H54 (cell line): ENCODE data around the gene CASP8.
"Not testable (repeated sequence)": the region's sequence is repeated elsewhere in the genome, so short reads cannot be mapped to it uniquely, and the experiment has no call there.

Experiments used
- DNase-seq: peaks from one replicate; pipeline ENCODE4 v3.0.0; 2011; ENCODE audit warnings: low spot score, mixed read lengths; ENCODE audit not compliant: insufficient read length
- FAIRE-seq: peaks from 3 replicates; lab custom pipeline; 2011; peaks lifted over from hg19 to GRCh38; lab: Jason Lieb, UNC
- POLR2A ChIP-seq: IDR thresholded peaks from 2 replicates; pipeline ENCODE4 v1.6.1; 2011; ENCODE audit warnings: low read depth, mild to moderate bottlenecking, low read length

CASP8 gene

GRCh38 chr2:201298462-201299052, 38.2 kb downstream of the CASP8 start:
- no peak for TF ChIP-seq POLR2A
- no peak for DNase-seq
- no peak for FAIRE-seq

GRCh38 chr2:201299929-201300328, 39.6 kb downstream of the CASP8 start:
- DNase-seq, FAIRE-seq: not testable (repeated sequence)

GRCh38 chr2:201307876-201308275, 47.5 kb downstream of the CASP8 start:
- no peak for DNase-seq
- no peak for TF ChIP-seq POLR2A
- no peak for FAIRE-seq

GRCh38 chr2:201308914-201309313, 48.6 kb downstream of the CASP8 start:
- FAIRE-seq (no peak), DNase-seq (no peak)
- no peak for TF ChIP-seq POLR2A

GRCh38 chr2:201313362-201313761, 53.0 kb downstream of the CASP8 start:
- TF ChIP-seq POLR2A = no peak
- DNase-seq = no peak
- FAIRE-seq = no peak

- no peak for DNase-seq
- no peak for FAIRE-seq
- TF ChIP-seq POLR2A = no peak
Measured at GRCh38 chr2:201319511-201319910, 59.2 kb downstream of the CASP8 start.

- DNase-seq (no peak), FAIRE-seq (no peak)
- TF ChIP-seq POLR2A = no peak
Measured at GRCh38 chr2:201320257-201320656, 59.9 kb downstream of the CASP8 start.

- DNase-seq (no peak), FAIRE-seq (no peak)
- TF ChIP-seq POLR2A = no peak
Measured at GRCh38 chr2:201320701-201321100, 60.4 kb downstream of the CASP8 start.

- DNase-seq (no peak), FAIRE-seq (no peak)
- no peak for TF ChIP-seq POLR2A
Measured at GRCh38 chr2:201322772-201323171, 62.4 kb downstream of the CASP8 start.

GRCh38 chr2:201327678-201328077, 67.3 kb downstream of the CASP8 start:
- no peak for FAIRE-seq
- no peak for DNase-seq
- TF ChIP-seq POLR2A = no peak

GRCh38 chr2:201329409-201329808, 69.1 kb downstream of the CASP8 start:
- TF ChIP-seq POLR2A = no peak
- FAIRE-seq = no peak
- no peak for DNase-seq
